NCI-H510A treated with DMSO at 0.1 percent for 48 hours (cell line): Measurements from ENCODE around the gene GSTM5.
"Not testable (repeated sequence)": the region's sequence is repeated elsewhere in the genome, so short reads cannot be mapped to it uniquely, and the experiment has no call there.

ENCODE experiments used
- DNase-seq: peaks from one replicate; lab custom pipeline; 2025; lab: John Stamatoyannopoulos, UW

GSTM5 gene

GRCh38 chr1:109711593-109712320 is at the start of gene GSTM5:
GSTM5 (plus strand) TSS chr1:109712251; CDS start chr1:109712313, 62 bp downstream.
- not testable (repeated sequence) for DNase-seq

DNA sequence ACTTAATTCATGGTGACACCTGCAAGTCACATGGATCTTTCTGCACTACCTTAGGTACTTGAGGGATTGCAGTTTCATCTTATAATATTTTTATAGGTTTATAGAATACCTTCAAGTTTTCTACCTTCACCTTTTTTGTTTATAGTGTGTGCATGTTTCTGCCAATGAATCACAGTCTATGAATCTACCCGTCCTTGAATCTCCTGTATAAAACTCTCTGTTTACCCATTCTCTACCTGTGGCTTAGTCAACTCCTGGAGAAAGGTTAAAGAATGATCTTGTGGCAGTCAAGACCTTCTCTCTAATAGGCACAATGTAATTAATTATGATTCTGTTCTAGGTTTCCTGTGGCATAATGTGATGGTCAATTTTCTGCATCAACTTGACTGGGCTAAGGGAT is 47.4 kb upstream of the GSTM5 start:
- DNase-seq, result no peak

DNA sequence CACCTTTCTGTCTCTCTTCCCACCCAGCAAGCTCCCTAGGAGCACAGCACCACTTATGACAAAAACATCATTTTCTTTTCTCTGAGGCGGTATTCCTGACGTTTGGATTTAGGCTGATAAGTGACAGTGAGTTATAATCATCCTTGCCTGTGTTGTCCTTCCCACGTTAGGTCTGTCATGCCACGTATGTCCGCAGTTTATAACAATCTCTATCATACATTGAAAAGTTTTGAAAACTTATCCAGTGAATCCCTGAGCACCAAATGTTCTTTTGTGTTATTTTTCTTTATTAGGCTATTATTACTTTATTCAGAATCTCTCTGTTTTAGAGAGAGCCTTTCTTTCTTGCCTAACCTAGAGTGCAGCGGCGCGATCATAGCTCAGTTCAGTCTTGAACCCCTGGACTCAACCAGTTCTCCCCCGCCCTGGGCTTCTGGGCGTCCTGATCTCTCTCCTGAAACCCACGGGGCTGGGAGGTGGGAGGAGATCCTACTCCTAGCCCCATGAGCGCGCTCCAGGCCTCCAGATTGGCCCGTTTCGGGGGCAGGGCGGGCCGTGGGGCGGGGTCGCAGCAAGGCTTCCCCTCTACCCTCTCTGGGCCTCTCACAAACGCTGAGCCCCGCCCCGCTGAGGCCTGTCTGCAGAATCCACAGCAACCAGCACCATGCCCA is 44.5 kb upstream of the GSTM5 start, which contains the start of gene GSTM2:
Gene GSTM2 (plus strand): TSS at position 606 of the 671 bp plus-strand sequence. CDS start 59 bp downstream, at position 665.
- peak; percentile 89 for DNase-seq

GRCh38 chr1:109668123-109668775 is 43.8 kb upstream of the GSTM5 start:
- no peak for DNase-seq

DNA sequence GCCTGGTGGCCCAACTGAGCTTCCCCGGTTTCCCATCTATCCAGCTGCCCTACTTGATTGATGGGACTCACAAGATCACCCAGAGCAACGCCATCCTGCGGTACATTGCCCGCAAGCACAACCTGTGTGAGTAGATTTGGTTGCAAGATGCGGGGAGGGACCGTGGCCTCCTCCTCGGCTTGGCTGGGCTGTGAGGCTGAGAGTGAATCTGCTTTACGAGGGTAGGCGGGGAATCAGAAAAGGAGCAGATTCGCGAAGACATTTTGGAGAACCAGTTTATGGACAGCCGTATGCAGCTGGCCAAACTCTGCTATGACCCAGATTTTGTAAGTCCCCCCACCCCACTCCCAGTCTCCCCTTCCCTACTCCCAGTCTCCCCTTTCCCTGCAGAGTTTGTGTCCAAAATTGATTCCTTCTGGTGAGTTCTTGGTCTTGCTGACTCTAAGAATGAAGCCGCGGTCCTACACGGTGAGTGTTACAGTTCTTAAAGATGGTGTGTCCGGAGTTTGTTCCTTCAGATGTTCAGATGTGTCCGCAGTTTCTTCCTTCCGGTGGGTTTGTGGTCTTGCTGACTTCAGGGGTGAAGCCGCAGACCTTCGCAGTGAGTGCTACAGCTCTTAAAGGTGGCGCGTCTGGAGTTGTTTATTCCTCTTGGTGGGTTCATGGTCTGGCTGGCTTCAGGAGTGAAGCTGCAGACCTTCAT is 42.7 kb upstream of the GSTM5 start:
- no peak for DNase-seq

GRCh38 chr1:109669949-109670302 is 42.1 kb upstream of the GSTM5 start:
- not testable (repeated sequence) for DNase-seq

- DNase-seq, result no peak
These were observed 41.0 kb upstream of the GSTM5 start for GRCh38 chr1:109671067-109671466.

- not testable (repeated sequence) for DNase-seq
These were observed 38.2 kb upstream of the GSTM5 start for GRCh38 chr1:109673861-109674260.

DNA sequence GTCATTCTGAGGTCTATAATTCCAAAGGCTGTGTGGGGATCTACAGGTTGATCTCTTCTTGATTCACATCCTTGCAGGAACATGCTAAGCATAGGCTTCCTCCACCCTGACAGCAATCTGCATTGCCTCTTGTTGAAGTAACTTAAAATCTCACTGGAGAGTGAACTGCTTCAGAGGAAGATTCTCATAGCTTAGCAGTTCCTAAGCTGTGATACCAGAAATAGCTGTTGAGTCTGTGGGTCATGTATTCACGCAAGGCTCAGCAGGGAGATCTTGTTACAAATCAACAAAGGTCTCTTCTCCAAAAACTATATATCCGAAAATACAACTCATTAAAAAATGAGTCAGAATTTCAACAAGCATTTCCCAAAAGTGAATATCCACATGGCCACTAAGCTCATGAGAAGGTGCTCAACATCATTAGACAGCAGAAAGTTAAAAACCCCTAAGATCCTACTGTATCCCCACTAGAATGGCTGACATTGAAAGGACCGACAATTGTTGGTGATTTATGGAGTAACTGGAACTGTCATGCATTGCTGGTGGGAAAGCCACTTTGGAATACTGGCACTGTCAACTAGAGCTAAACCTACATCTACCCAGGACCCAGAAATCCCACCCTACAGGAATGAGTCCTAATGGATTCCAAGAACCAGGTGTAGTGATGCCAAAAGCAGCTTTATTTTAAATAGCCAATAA is 35.2 kb upstream of the GSTM5 start:
- not testable (repeated sequence) for DNase-seq

- DNase-seq, result no peak
These were observed 34.6 kb upstream of the GSTM5 start for GRCh38 chr1:109677459-109677858.

GRCh38 chr1:109678637-109679036 is 33.4 kb upstream of the GSTM5 start:
- not testable (repeated sequence) for DNase-seq

- not testable (repeated sequence) for DNase-seq
These were observed 27.3 kb upstream of the GSTM5 start for GRCh38 chr1:109684777-109685176.

GRCh38 chr1:109685399-109685798 is 26.7 kb upstream of the GSTM5 start:
- DNase-seq, result not testable (repeated sequence)

GRCh38 chr1:109685890-109686289 is 26.2 kb upstream of the GSTM5 start:
- DNase-seq, result not testable (repeated sequence)

DNA sequence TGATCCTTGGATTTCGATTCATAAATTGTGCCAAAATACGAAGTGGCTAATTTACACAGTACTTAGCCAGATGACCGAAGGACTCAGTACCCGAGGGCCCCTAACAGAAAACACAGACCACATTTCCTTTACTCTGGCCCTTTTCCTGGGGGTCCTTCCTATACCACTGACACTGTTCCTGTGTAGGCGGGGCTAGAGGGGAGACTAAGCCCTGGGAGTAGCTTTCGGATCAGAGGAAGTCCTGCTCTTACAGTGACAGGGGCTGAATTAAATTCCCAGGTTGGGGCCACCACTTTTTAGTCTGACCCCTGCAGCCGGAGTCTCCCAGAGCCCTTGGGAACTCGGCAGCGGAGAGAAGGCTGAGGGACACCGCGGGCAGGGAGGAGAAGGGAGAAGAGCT is 24.9 kb upstream of the GSTM5 start:
- not testable (repeated sequence) for DNase-seq

DNA sequence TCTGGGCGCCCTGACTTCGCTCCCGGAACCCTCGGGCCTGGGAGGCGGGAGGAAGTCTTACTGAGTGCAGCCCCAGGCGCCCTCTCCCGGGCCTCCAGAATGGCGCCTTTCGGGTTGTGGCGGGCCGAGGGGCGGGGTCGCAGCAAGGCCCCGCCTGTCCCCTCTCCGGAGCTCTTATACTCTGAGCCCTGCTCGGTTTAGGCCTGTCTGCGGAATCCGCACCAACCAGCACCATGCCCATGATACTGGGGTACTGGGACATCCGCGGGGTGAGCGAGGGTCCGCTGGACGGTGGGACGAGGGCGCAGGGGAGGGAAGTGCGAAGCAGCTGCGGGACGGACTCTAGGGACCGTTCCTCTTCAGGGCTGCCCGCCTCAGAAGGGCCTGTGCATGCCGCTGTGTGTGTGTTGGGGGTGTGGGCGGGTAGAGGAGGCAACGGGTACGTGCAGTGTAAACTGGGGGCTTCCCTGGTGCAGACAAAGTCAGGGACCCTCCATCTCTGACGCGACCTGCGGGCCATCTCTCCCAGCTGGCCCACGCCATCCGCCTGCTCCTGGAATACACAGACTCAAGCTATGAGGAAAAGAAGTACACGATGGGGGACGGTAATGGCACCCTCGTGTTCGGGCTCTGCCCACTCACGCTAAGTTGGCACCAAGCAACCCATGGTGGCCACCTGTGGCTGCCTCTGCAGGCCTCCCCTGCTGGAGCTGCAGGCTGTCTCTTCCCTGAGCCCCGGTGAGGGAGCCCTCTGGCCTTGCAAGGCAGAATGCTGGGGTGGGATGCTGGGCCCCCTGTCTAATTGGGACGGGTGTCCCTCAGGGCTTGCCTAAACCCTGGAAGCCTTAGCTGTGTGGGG is 24.2 kb upstream of the GSTM5 start, which contains the start of gene GSTM1:
Gene GSTM1 (plus strand): TSS at position 177 of the 859 bp plus-strand sequence. CDS start 57 bp downstream, at position 234.
- DNase-seq, result no peak

GRCh38 chr1:109689844-109690405 is 22.1 kb upstream of the GSTM5 start:
- no peak for DNase-seq

DNA sequence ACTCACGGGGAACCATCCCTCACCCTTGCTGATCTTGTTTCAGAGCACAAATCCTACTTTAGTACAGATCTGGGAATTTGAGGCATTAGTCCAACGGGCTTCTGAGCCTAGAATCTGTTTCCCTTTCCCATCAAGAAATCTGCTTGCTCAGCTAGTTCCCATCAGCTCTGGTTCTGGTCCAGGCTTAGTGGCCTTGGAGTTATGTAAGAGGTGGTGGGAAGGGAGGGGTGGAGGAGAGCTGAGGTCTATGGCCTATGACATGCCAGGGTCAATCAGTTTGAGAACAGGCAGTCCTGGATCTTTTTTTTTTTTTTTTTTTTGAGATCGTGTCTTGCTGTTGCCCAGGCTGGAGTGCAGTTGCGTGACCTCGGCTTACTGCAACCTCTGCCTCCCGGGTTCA is 20.3 kb upstream of the GSTM5 start:
- DNase-seq, result no peak

GRCh38 chr1:109694400-109694799 is 17.7 kb upstream of the GSTM5 start:
- not testable (repeated sequence) for DNase-seq

GRCh38 chr1:109695138-109695537 is 16.9 kb upstream of the GSTM5 start:
- not testable (repeated sequence) for DNase-seq
